Activated T-cell treated with anti-CD3 and anti-CD28 coated beads for 48 hours (primary cell): Measurements from ENCODE around the gene RNF112.
"Not testable (repeated sequence)": the region's sequence is repeated elsewhere in the genome, so short reads cannot be mapped to it uniquely, and the experiment has no call there.

Source experiments
- DNase-seq: peaks from one replicate; pipeline ENCODE4 v3.0.0-alpha.2; 2020; ENCODE audit warnings: low read depth

Gene RNF112

GRCh38 chr17:19448341-19449268, 37.6 kb downstream of the RNF112 start:
- DNase-seq: no peak

DNA sequence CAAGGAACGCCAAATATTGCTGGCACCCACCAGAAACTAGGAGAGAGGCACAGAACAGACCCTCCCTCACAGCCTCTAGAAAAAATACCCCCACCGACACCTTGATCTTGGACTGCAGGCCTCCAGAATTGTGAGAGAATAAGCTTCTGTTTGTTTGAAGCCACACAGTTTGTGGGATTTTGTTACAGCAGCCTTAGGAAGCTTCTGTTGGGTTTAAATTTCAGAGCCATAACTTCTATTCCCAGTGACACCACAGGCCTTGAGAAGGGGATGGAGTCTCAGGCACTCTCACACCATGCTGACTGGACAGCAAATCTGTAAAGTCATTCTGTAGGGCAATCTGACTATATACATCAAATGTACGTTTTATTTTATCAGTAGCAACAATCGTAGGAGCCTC, 38.6 kb downstream of the RNF112 start:
- DNase-seq: no peak

GRCh38 chr17:19453296-19453695, 42.3 kb downstream of the RNF112 start:
- no peak for DNase-seq

DNA sequence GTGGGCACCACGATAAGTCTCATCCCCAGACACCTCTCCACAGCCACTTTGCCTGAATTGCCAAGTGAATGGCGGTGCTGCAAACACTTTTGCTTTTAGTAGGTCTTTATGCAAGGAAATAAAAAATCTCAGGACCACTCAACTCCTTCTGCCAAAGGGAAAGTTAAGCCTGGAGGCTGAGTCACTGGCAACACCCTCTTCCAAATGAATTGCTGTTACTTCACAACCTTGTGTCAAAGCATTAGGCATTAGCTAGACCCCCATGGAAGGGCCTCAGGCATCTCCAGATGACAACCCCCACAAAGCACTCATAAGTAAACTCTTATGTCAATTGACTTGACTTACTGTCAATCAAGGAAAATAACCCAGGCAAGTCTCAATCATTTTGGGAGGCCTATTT, 43.0 kb downstream of the RNF112 start:
- no peak for DNase-seq

DNA sequence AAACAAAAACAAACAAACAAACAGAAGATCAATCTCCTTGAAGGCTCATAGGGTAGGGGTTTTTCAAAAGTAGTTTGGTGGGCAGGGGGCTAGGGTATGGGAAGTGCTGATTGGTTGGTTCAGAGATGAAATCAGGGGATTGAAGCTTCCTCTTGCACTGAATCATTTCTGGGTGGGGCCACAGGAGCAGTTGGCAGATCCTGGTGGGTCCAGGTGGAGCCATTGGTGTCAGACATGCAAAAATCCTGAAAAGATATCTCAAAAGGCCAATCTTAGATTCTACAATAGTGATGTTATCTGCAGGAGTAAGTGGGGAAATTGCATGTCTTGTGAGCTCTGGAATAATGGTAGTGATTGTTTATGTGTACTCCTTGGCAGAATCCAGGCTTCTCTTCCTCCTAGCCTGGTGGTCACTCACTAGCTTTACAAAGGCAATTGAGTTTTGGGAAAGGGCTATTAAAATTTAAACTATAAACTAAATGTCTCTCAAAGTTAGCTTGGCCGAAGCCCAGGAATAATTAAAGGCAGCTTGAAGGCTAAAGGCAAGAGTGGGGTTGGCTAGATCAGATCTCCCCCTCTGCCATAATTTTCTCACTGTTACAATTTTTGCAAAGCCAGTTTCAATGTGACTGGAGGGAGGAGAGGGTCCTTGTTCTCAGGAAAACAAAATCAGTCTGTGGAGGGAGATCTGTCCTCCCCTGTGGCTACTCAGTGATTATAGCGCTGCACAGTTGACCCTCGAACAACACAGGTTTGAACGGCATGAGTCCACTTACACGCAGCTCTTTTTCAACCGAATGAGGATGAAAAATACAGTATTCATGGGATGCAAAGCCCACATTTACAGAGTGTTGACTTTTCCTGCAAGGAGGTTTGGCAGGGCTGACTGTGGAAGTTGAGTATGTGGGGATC, 45.2 kb downstream of the RNF112 start:
- DNase-seq: no peak

GRCh38 chr17:19457046-19457445, 46.0 kb downstream of the RNF112 start:
- DNase-seq: no peak

- no peak for DNase-seq
Measured at GRCh38 chr17:19457830-19458271, 46.8 kb downstream of the RNF112 start.

DNA sequence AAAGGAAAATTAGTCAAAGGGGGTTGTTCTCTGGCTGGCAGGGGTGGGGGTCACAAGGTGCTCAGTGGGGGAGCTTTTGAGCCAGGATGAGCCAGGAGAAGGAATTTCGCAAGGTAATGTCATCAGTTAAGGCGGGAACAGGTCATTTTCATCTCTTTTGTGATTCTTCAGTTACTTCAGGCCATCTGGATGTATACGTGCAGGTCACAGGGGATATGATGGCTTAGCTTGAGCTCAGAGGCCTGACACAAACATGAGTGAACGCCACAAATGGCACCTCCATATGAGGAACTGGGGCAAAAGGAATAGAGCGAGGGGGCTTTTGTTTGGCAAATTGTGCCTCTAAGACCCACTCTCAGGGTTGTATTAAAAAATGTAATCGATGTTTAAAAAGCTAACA, 47.4 kb downstream of the RNF112 start:
- DNase-seq: not testable (repeated sequence)

DNA sequence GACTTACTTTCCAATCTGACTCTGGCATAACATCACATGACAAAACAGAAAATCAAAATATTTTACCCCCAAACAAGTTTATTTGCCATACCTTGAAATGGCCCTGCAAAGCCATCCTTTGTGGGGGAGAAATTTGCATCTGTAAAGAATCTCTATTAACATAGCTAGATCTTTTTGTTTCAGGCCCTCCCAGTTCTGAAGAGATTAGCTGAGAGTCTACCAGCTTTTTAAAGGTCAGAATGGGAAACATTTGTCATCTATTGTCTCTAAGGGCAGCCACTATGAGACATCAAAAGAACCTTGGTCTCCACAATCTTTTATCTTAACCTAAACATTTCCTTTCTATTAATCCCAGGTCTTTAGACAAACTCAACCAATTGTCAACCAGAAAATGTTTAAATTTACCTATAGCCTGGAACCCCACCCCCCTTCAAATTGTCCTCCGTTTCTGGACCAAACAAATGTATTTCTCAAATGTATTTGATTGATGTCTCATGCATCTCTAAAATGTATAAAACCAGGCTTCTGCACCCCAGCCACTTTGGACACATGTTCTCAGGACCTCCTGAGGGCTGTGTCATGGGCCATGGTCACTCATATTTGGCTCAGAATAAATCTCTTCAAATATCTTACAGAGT, 48.1 kb downstream of the RNF112 start:
- DNase-seq: not testable (repeated sequence)

GRCh38 chr17:19460700-19461099, 49.7 kb downstream of the RNF112 start:
- DNase-seq: no peak

- DNase-seq: no peak
Measured at GRCh38 chr17:19461116-19461515, 50.1 kb downstream of the RNF112 start.

GRCh38 chr17:19461681-19462080, 50.6 kb downstream of the RNF112 start:
- DNase-seq: no peak

DNA sequence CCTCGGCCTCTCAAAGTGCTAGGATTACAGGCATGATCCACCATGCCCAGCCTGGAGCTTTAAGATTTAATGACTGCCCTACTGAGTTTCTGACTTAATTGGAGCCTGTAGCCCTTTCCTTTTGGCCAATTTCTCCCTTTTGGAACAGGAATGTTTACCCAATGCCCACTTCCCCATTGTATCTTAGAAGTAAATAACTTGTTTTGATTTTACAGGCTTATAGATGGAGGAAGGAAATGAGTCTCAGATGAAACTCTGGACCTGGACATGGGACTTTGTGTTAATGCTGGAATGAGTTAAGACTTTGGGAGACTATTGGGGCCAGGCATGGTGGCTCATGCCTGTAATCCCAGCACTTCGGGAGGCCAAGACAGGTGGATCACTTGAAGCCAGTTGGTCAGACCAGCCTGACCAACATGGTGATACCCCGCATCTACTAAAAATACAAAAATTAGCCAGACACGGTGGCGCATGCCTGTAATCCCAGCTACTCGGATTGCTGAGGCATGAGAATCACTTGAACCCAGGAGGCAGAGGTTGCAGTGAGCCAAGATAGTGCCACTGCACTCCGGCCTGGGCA, 51.5 kb downstream of the RNF112 start:
- DNase-seq: not testable (repeated sequence)

DNA sequence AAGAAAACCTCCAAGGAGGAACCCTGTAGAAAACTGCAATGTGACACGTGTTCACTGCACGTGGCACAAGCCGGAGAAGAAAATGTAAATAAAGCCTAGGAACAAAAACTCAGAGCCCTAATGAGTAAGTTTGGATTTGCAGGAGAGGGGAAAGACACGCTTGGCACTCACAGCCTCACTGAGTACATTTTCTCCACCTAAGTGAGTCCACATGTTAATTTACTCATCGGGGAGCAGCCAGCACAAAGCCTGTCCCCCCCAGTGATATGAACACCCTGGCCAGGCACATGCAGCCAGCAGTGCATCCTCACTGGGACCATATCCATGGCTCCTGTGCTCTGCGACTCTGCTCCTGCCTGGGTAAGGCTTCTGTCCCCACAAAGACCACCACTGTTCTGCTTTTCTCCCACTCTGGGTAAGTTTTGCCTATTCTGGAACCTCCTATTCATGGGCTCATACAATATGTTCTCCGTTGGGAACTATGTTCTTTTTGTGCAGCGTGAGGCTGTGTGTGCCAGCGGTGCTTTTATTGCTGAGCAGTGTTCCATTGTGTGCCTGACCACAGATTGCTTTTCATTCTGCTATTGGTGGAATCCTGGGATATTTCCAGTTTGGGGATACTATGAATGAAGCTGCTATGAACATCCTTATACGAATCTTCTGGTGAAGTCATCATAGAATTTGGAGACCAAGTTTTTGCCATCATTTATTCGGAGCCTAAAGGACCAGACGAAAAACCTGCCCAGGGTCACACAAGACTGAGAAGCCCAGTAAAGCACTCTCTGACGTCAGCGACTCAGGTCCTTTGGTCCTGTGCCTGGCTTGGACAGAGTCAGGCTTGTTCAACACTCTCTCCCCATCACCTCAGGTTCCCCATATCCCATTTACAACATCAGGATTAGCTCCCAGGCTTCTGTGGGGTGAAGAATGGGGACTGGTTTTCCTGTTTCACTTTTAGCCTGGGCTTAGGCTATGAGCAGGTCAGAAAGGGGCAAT, 53.3 kb downstream of the RNF112 start:
- DNase-seq: no peak
